Natural killer cell treated with Interleukin-12 subunit alpha and Interleukin-12 subunit beta and Interleukin-15 and Interleukin-18, amount 100 ng/mL, for 72 hours (primary cell): ENCODE measurements around the gene ELMO1. TPM values are rescaled to one million over a fixed set of nuclear protein-coding genes. Genes with fewer than 3 reads are reported as not detected.

Experiments
- ATAC-seq, 2 donors: fragments of 150-1000 bp; cut with Tn5 transposase in 1 of 2; sonication (Bioruptor Pico), chemical (Tn5 transposase) in 1 of 2; 2 replicates each; pipeline ENCODE4 v1.10.0; 2021
- DNase-seq: peaks from one replicate; pipeline ENCODE4 v3.0.0; 2022; ENCODE audit warnings: low spot score
- H3K27ac Mint-ChIP-seq, 2 donors: 1 replicate in 1 of 2; 2 replicates in 1 of 2; pipeline ENCODE4 v1.8.0; 2022; ENCODE audit warnings: mixed read lengths in 2 of 2, mild to moderate bottlenecking in 1 of 2, moderate library complexity in 1 of 2
- H3K27me3 Mint-ChIP-seq, 2 donors: 1 replicate in 1 of 2; 2 replicates in 1 of 2; pipeline ENCODE4 v1.8.0; 2022; ENCODE audit warnings: mixed read lengths in 2 of 2
- H3K36me3 Mint-ChIP-seq: one replicate; pipeline ENCODE4 v1.8.0; 2022; ENCODE audit warnings: mixed read lengths
- H3K4me1 Mint-ChIP-seq, 2 donors: 1 replicate in 1 of 2; 2 replicates in 1 of 2; pipeline ENCODE4 v1.8.0; 2022; ENCODE audit warnings: low read depth in 2 of 2, mixed read lengths in 2 of 2, mild to moderate bottlenecking in 1 of 2
- H3K4me3 Mint-ChIP-seq: one replicate; pipeline ENCODE4 v1.8.0; 2022; ENCODE audit warnings: mixed read lengths
- H3K9me3 Mint-ChIP-seq: 2 replicates; pipeline ENCODE4 v1.8.0; 2022; ENCODE audit warnings: mixed read lengths
- total RNA-seq, 2 donors: library from RNA; stranded (reverse); gene quantifications; one replicate each; pipeline ENCODE4 v1.2.3, GENCODE V29; 2022

Gene ELMO1
- total RNA-seq, 2 donors from 2014 or later: 36.8 to 103 TPM

DNA sequence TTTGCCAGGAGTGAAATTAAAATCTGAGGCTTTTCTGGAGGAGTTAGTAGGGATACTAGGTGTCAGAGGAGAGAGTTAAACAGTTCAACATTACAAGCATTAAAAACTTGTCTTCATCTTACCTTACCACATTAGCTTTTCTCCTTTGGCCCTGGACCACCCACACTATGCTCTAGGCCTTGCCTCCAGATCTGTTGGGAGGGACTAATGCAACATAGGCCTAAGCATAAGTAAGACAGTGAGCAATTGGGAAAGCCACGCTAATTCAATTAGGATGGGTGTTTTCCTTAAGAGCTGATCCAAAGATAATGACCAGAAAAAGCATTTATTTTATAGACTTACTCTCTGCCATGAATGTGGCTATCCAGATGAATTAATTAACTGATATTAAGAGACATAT, 158.9 kb downstream of the ELMO1 start:
- no peak for ATAC-seq
- H3K9me3 Mint-ChIP-seq: no peaks in the 10 kb centered on the region
- H3K27ac Mint-ChIP-seq: peak overlapping the region in 1 of 2 donors; percentile 6
- H3K4me3 Mint-ChIP-seq: no peak overlapping the region
- no peaks in the 10 kb centered on the region for H3K36me3 Mint-ChIP-seq
- H3K27me3 Mint-ChIP-seq: no peaks in the 10 kb centered on the region
- peaks cover 10 to 31% of the 10 kb centered on the region in 2 donors for H3K4me1 Mint-ChIP-seq
- DNase-seq: no peak

DNA sequence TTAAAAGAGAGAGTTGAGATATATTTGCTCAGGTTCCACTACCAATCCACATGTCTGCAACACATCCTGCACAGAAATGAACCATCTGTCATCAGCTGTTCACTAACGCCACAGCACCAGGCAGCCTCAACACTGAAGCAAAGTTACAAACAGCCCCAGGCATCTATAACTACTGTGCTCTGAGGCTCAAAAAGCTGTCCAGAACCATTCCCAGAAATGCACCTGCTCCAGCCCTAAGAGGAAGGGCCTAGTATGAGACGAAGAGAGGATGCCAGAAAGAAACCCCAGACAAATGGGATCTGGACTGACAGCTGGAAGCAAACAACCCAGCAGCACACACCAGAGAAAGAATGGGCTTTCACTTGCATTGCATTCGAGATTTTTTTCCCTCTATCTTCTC, 159.3 kb downstream of the ELMO1 start:
- Mint-ChIP-seq H3K4me3 (no peak overlapping the region), H3K27ac (peak overlapping the region in 1 of 2 donors; percentile 6), H3K4me1 (peaks cover 10 to 33% of the 10 kb centered on the region in 2 donors), H3K27me3 (no peaks in the 10 kb centered on the region), H3K9me3 (no peaks in the 10 kb centered on the region), H3K36me3 (no peaks in the 10 kb centered on the region)
- no peak for DNase-seq
- no peak for ATAC-seq

DNA sequence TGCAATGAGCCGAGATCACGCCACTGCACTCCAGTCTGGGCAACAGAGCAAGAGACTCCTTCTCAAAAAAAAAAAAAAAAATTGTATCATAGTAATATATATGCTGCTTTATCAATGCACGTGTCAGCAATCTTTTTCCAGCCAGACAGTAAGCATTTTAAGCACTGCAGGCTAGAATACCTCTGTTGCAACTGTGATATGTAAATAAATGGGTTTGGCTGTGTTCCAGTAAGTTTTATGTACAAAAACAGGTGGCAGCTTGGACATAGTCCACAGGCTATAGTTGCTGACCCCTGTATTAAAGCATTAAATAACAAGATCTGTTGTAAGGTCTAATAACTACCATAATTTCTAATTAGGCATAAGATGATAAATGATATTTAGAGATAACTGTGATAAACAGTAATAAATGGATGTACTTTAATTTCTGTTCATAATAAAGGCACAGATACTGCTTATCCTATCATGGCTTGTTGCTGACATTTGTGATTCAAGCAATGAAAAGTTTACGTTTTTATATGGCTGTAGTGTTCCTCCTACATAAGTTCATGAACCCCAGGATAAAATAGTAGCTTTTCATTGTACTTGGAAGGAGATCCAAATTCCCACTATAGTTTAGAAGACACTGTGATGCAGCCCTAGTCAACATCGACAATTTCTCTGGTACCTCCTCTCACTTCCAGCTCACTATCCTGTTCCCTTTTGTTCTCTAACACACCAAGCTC, 161.4 kb downstream of the ELMO1 start:
- no peak overlapping the region for H3K27ac Mint-ChIP-seq
- no peaks in the 10 kb centered on the region for H3K9me3 Mint-ChIP-seq
- no peaks in the 10 kb centered on the region for H3K27me3 Mint-ChIP-seq
- peaks cover 10 to 43% of the 10 kb centered on the region in 2 donors for H3K4me1 Mint-ChIP-seq
- H3K36me3 Mint-ChIP-seq: no peaks in the 10 kb centered on the region
- DNase-seq: no peak
- no peak overlapping the region for H3K4me3 Mint-ChIP-seq
- no peak for ATAC-seq

DNA sequence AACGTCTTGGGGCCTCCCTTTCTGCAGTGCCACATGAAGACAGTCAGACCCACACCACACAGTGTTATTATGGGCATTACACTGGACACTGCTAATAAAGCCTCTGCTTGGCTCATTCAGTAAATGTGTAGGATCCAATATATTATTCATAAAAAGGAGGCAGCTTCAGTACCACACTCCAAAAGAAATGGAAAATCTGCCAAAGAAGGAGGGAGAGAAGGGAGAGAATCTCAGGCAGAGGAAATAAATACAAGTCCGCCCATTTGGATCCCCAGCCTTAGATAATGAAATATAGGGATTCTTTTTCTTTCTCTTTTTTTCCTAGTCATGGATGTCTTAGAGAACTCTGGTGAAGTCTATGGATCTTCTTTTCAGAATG, 162.2 kb downstream of the ELMO1 start:
- no peaks in the 10 kb centered on the region for H3K9me3 Mint-ChIP-seq
- H3K4me1 Mint-ChIP-seq: peaks cover 10 to 46% of the 10 kb centered on the region in 2 donors
- H3K27ac Mint-ChIP-seq: no peak overlapping the region
- ATAC-seq: no peak
- no peaks in the 10 kb centered on the region for H3K36me3 Mint-ChIP-seq
- DNase-seq: no peak
- no peaks in the 10 kb centered on the region for H3K27me3 Mint-ChIP-seq
- no peak overlapping the region for H3K4me3 Mint-ChIP-seq

DNA sequence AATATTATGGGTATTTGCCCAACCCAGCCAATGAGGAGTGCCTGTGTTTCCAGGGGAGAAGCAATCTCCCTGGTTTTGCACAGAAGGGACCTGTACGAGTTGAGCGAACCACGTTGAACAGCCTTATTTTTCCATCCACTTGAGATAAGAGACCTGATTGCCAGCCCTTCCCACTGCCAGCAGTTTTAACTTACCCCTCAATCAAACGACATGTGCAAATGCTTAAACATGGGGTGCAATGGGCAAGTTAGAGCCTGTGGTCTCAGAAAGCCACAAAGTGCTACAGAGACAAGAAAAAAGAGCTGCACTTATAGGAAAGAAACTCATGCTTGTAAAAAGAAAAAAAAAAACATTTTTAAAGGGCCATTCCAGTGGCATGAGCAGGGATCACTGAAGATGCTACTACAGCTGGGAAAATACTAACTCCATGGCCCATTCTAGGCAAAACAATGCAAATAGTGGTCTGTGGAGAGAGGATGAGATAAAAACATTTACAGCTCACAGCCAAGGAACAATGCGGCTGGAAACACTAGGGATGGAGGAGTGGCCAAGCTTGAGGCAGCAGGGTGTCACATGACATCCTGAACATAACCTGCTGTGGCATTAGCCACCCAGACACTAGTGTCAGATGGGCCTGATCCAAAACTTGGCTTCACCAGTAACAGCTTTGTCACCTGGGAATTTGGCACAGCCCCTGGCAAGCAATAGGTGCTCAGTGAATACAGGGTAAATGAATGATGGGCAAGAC, 162.8 kb downstream of the ELMO1 start:
- H3K27ac Mint-ChIP-seq: no peak overlapping the region
- H3K27me3 Mint-ChIP-seq: no peaks in the 10 kb centered on the region
- H3K4me3 Mint-ChIP-seq: no peak overlapping the region
- ATAC-seq: no peak
- DNase-seq: no peak
- H3K9me3 Mint-ChIP-seq: no peaks in the 10 kb centered on the region
- peaks cover 10 to 47% of the 10 kb centered on the region in 2 donors for H3K4me1 Mint-ChIP-seq
- H3K36me3 Mint-ChIP-seq: no peaks in the 10 kb centered on the region

DNA sequence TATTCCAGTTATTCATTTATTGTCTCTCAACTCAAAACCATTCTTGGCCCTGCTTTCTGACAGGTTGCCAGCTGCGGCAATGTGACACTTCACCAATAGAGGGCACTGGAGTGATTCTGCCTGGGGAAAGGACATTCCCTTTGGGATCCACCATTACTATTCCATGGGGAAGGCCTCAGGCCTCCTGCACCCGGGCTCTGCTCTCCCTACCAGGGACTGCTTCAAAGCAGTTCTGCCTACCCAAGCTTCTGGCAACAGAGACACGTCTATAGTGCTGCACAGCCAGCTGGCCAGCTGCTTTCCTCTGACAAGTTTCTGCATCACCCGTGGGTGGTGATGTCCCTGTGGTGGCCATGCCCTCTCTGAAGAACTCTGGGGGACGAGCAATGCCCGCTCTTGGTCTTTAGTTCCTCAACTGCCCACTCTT, 163.8 kb downstream of the ELMO1 start:
- no peaks in the 10 kb centered on the region for H3K9me3 Mint-ChIP-seq
- ATAC-seq (no peak), DNase-seq (no peak)
- no peak overlapping the region for H3K27ac Mint-ChIP-seq
- peaks cover 10 to 46% of the 10 kb centered on the region in 2 donors for H3K4me1 Mint-ChIP-seq
- no peaks in the 10 kb centered on the region for H3K27me3 Mint-ChIP-seq
- no peak overlapping the region for H3K4me3 Mint-ChIP-seq
- H3K36me3 Mint-ChIP-seq: no peaks in the 10 kb centered on the region

DNA sequence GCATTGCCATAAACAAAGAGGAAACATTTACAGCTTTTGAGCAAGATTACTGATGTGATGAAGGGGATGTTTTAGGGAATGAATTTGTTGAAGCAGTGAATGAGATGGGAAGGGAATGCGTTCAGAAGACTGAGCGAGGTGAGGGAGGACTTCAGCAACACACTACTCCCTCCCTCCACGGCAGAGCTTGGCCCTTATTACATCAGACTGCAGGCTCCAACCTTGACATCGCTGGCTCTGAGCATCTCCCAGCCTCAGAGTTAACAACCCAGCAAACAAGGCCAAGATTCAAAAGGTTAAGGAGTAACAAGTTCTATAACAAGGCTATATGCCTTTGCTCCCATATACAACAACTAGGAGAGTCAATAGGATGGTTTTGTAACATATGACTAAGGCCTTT, 164.4 kb downstream of the ELMO1 start:
- Mint-ChIP-seq H3K9me3 (no peaks in the 10 kb centered on the region), H3K4me1 (peaks cover 11 to 48% of the 10 kb centered on the region in 2 donors), H3K4me3 (no peak overlapping the region), H3K36me3 (no peaks in the 10 kb centered on the region), H3K27me3 (no peaks in the 10 kb centered on the region), H3K27ac (no peak overlapping the region)
- ATAC-seq (no peak), DNase-seq (no peak)

DNA sequence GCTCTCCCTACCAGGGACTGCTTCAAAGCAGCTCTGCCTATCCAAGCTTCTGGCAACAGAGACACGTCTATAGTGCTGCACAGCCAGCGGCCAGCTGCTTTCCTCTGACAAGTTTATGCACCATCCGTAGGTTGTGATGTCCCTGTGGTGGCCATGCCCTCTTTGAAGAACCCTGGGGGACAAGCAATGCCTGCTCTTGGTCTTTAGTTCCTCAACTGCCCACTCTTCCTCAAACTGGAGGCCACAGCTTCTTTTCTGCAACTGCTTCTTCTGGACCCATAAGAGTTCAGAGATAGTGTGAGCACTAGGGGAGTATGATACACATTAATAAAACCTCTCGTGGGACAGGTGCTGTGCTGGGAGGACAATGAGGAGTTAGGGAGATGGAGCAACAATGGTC, 164.9 kb downstream of the ELMO1 start:
- Mint-ChIP-seq H3K4me1 (peaks cover 17 to 49% of the 10 kb centered on the region in 2 donors), H3K27ac (no peak overlapping the region), H3K27me3 (no peaks in the 10 kb centered on the region), H3K9me3 (no peaks in the 10 kb centered on the region), H3K36me3 (no peaks in the 10 kb centered on the region), H3K4me3 (no peak overlapping the region)
- ATAC-seq (no peak), DNase-seq (no peak)

DNA sequence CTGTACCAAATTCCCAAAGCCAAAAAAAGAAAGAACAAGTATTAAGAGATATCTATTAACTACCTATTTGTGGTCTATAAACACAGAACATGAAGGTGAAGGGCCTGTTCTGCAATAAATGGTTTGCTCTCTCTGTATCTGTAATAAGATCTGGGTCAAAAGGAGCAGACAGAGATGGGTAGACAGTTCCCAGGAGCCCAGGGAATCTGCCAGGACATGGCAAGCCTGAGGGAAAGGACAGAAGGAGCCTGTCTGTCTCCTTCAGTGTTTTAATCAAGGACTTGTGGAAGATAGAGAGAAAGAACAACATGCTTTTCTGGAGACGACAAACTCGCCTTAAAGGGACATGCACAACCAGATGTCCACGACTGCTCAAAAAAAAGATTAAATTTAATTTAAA, 165.7 kb downstream of the ELMO1 start:
- ATAC-seq: no peak

DNA sequence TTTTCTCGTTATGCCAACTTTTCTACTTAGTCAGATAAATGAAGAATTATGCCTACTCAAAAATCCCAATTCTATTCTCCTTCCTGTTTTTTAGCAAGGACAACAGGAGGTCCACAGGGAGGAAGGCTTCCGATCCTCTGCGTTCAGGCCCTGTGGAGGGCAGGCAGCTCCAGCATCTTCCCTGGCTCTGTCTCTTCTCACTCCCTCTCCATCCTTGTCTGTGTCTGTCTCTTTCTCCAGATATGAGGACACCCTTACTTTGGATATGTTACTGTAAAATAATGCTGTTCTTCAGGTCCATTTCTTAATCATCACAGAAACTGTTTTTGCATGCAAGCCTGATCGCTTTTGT, 166.6 kb downstream of the ELMO1 start:
- no peak overlapping the region for H3K27ac Mint-ChIP-seq
- H3K4me3 Mint-ChIP-seq: no peak overlapping the region
- H3K9me3 Mint-ChIP-seq: no peaks in the 10 kb centered on the region

More for the DNA sequence above, 165.7 kb downstream of the ELMO1 start:
- H3K9me3 Mint-ChIP-seq: no peaks in the 10 kb centered on the region
- no peaks in the 10 kb centered on the region for H3K27me3 Mint-ChIP-seq
- no peak overlapping the region for H3K4me3 Mint-ChIP-seq
- DNase-seq: no peak
- no peaks in the 10 kb centered on the region for H3K36me3 Mint-ChIP-seq
- H3K4me1 Mint-ChIP-seq: peaks cover 19 to 51% of the 10 kb centered on the region in 2 donors
- no peak overlapping the region for H3K27ac Mint-ChIP-seq

DNA sequence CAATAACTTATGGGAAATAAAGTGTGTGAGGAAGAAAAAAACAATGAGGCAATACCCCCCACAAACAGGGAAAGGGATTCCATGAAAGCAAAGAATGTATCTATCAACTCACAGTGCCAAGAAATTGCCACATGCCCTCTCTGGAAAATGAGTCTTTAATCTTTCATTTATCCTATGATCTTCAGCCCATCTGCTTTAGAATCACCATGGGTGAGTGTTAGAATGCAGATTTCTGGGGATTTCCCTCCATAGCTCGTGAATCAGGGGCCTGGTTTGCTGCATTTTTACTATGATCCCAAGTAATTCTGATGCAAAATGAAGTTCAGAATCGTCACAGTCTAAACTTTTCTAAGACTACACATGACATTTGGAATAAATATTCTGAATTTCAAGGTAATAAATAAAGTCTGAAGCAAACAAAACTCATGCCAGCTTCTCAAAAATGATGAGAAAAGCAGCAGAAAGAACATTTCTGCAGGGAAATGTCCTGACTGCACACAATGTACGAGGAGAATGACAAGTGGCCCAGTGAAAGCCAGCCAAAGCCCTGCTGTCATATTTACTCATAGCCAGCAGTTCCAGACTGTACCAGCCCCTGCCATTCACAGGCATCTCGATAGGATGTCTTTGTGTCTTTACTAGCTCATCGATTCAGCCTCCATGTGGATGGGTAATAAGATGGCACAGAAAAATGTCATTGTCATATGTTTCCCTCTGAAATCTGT, 167.1 kb downstream of the ELMO1 start:
- no peak for DNase-seq
- peaks cover 19 to 51% of the 10 kb centered on the region in 2 donors for H3K4me1 Mint-ChIP-seq
- H3K36me3 Mint-ChIP-seq: no peaks in the 10 kb centered on the region
- H3K9me3 Mint-ChIP-seq: no peaks in the 10 kb centered on the region
- no peak overlapping the region for H3K4me3 Mint-ChIP-seq
- no peak overlapping the region for H3K27ac Mint-ChIP-seq
- no peaks in the 10 kb centered on the region for H3K27me3 Mint-ChIP-seq
- ATAC-seq: no peak

More for the DNA sequence above, 166.6 kb downstream of the ELMO1 start:
- Mint-ChIP-seq H3K27me3 (no peaks in the 10 kb centered on the region), H3K36me3 (no peaks in the 10 kb centered on the region), H3K4me1 (peaks cover 19 to 50% of the 10 kb centered on the region in 2 donors)
- DNase-seq (no peak), ATAC-seq (no peak)

DNA sequence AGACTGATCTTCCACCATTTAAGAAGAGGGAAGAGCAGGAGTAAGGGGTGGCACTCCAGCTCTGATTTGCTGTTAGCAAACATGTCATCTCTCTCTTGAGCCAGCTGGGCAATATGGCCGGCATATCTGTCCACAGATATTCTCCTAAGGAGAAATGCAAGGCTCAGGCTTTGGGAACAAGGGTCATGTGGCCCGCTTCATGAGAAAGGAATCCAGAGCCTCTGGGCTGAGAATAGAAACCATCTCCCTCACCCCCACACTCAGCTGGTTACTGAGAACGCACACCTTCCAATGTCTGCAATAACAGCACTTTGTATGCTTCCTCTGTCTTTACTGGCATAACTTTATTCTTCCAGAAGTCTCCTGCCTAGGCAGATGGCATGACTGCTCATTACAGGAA, 171.2 kb downstream of the ELMO1 start:
- Mint-ChIP-seq H3K9me3 (no peaks in the 10 kb centered on the region), H3K27ac (no peak overlapping the region), H3K4me1 (peaks cover 22 to 27% of the 10 kb centered on the region in 2 donors), H3K4me3 (no peak overlapping the region), H3K36me3 (no peaks in the 10 kb centered on the region), H3K27me3 (no peaks in the 10 kb centered on the region)
- no peak for DNase-seq
- no peak for ATAC-seq

DNA sequence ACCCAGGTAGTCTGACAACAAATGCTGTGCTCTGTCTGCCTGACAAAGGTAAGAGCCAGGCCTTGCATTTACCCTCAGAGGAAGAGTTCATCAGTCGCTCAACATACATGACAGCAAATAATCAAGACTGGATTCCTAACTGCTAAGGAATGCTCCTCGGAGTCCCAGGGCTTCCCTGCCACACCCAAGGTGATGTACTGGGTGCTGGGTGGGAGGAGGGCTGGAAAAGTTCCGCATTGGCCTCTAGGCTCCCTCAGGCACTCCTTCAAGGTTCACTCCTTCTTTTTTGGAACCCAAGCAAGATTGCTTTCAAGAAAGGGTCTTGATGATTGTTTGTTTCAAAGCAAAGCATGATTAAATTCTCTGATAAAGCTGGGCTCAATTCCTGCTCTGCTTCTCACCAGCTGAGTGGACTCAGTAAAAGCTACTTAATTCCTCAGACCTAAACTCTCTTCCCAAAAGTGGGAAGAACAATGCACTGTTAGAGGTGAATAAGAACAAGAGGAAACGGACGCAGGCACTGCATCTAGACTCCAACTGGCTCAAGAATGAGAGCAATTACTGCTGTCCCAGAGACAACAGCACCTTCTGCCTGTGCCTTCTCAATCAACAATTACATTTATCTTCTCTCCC, 173.5 kb downstream of the ELMO1 start:
- no peak overlapping the region for H3K4me3 Mint-ChIP-seq
- H3K36me3 Mint-ChIP-seq: no peaks in the 10 kb centered on the region
- ATAC-seq: no peak
- H3K4me1 Mint-ChIP-seq: peaks cover 18 to 22% of the 10 kb centered on the region in 2 donors
- H3K27ac Mint-ChIP-seq: no peak overlapping the region
- no peak for DNase-seq
- H3K27me3 Mint-ChIP-seq: no peaks in the 10 kb centered on the region
- no peaks in the 10 kb centered on the region for H3K9me3 Mint-ChIP-seq
